Progenitor cell of endocrine pancreas (in vitro differentiated cells): ENCODE data around the gene ZNF407. TPM values are rescaled to one million over a fixed set of nuclear protein-coding genes. Genes with fewer than 3 reads are reported as not detected.

Experiments used
- DNase-seq: peaks from one replicate; pipeline ENCODE4 v3.0.0; 2021; ENCODE audit warnings: low spot score; ENCODE audit not compliant: unreplicated experiment
- H3K27ac Mint-ChIP-seq: 2 replicates; pipeline ENCODE4 v1.8.0; 2021; ENCODE audit warnings: mild to moderate bottlenecking, moderate library complexity, mixed read lengths
- H3K27me3 Mint-ChIP-seq: 2 replicates; pipeline ENCODE4 v1.8.0; 2021; ENCODE audit warnings: mixed read lengths
- H3K36me3 Mint-ChIP-seq: 2 replicates; pipeline ENCODE4 v1.8.0; 2022; ENCODE audit warnings: mixed read lengths; ENCODE audit not compliant: insufficient read depth
- H3K4me1 Mint-ChIP-seq: 2 replicates; pipeline ENCODE4 v1.8.0; 2021; ENCODE audit warnings: low read depth, mixed read lengths
- H3K4me3 Mint-ChIP-seq: 2 replicates; pipeline ENCODE4 v1.8.0; 2021; ENCODE audit warnings: low read depth, mild to moderate bottlenecking, moderate library complexity, mixed read lengths
- H3K9me3 Mint-ChIP-seq: 2 replicates; pipeline ENCODE4 v1.8.0; 2021; ENCODE audit warnings: low read depth, mixed read lengths
- total RNA-seq: library from RNA; stranded (reverse); gene quantifications from 2 replicates; pipeline ENCODE4 v1.2.1, GENCODE V29; 2021
- TF ChIP-seq, protein P1 (sequence below): fragments of 200-600 bp; sonication (generic); IDR thresholded peaks from one replicate; pipeline ENCODE4 v1.5.0; 2021; ENCODE audit warnings: antibody characterized with exemption, mild to moderate bottlenecking; ENCODE audit not compliant: unreplicated experiment

Gene ZNF407
- total RNA-seq, 1 donor from 2014 or later: 18.1 TPM

DNA sequence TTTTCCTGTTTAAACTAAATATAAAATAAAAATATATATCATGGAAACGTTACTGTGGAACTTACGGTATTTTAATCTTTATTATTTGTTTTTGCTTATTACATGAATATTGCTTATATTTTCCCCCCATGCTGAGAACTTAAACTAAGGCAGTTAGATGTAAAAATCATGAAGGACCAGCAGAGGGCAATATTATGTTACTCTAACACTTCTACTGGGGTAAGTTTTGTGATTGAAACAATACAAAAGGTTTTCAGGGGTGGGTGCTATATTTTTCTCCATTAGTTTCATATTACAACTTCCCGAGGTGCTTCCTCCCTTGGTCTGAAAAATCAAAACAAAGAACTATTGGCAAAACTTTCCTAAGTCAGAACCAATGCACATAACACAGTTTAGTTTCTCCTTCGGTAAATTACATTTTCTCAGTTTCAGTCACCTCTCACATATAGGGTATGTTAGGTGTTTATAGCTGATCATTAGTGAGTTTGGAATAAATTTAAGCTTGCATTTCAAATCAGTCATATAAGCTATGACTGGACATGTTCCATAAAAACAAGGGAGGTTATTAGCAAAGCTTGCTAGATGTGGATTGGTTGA, 54.8 kb downstream of the ZNF407 start:
- Mint-ChIP-seq H3K4me1 (peaks cover 13% of the 10 kb centered on the region), H3K27me3 (no peaks in the 10 kb centered on the region), H3K27ac (no peak overlapping the region), H3K36me3 (no peaks in the 10 kb centered on the region), H3K9me3 (no peaks in the 10 kb centered on the region), H3K4me3 (no peak overlapping the region)
- TF ChIP-seq, protein P1, sequence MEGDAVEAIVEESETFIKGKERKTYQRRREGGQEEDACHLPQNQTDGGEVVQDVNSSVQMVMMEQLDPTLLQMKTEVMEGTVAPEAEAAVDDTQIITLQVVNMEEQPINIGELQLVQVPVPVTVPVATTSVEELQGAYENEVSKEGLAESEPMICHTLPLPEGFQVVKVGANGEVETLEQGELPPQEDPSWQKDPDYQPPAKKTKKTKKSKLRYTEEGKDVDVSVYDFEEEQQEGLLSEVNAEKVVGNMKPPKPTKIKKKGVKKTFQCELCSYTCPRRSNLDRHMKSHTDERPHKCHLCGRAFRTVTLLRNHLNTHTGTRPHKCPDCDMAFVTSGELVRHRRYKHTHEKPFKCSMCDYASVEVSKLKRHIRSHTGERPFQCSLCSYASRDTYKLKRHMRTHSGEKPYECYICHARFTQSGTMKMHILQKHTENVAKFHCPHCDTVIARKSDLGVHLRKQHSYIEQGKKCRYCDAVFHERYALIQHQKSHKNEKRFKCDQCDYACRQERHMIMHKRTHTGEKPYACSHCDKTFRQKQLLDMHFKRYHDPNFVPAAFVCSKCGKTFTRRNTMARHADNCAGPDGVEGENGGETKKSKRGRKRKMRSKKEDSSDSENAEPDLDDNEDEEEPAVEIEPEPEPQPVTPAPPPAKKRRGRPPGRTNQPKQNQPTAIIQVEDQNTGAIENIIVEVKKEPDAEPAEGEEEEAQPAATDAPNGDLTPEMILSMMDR: peak; percentile 77
- DNase-seq: no peak

DNA sequence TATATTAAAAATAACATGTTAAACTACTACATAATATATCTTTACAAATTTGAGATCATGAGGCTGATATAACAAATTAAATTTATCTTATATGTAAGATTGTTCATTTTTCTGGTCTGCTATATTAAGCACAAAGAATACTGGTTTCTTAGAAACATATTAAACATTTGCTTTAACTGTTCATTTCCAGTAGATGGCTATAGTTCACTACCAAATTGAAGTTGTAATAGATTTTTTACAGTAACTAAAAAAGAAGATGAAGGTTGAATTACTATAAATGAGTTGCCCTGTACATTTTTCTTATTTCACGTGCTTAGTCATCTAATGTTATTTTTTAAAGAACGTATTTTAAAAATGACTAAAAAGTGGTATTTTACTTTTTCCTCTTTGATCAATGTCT, 57.0 kb downstream of the ZNF407 start:
- no peak for DNase-seq
- TF ChIP-seq, protein P1: peak; percentile 33
- peaks cover 12% of the 10 kb centered on the region for H3K4me1 Mint-ChIP-seq
- no peaks in the 10 kb centered on the region for H3K27me3 Mint-ChIP-seq
- no peak overlapping the region for H3K4me3 Mint-ChIP-seq
- H3K36me3 Mint-ChIP-seq: no peaks in the 10 kb centered on the region
- H3K9me3 Mint-ChIP-seq: no peaks in the 10 kb centered on the region
- no peak overlapping the region for H3K27ac Mint-ChIP-seq

DNA sequence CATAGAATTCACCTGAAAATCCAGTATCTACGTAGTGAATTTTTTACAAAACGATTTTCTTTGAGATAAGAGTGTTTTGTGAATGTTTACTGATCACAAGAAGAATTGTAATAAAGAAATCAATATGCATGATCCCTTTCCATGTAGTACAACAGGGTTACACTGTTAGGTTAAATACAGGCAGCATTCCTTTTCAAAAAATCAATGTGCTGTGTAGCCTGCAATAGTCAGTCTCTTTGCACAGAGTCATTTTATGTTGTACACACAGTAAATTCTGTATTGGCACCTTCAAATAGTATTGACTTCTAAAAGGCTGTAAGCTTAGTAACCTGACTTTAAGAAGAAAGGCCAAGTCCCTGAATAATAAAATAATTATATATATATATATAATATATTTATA, 63.3 kb downstream of the ZNF407 start:
- DNase-seq: no peak
- H3K27ac Mint-ChIP-seq: peak overlapping the region; percentile 53
- TF ChIP-seq, protein P1: no peak
- H3K4me3 Mint-ChIP-seq: no peak overlapping the region
- no peaks in the 10 kb centered on the region for H3K27me3 Mint-ChIP-seq
- no peaks in the 10 kb centered on the region for H3K9me3 Mint-ChIP-seq
- H3K4me1 Mint-ChIP-seq: peaks cover 24% of the 10 kb centered on the region
- peaks cover 5% of the 10 kb centered on the region for H3K36me3 Mint-ChIP-seq

DNA sequence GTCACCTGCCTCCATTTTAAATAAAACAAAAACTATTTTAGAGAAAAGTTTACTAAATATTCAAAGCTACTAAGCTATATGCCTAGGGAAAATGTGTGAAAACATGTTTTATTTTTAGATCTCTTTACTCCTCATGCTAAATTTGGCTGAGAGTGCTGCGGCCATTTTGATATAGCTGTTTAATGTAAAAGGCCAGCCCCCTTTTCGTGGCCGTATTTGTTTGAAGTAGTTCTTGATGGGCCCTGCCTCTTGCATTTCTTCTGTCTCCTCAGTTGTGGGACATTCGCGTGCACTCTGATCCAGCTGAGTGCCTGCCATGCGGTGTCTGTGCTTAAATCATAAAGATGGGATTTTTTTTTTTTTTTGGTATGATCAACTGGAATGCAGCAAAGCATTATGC, 64.0 kb downstream of the ZNF407 start:
- H3K9me3 Mint-ChIP-seq: no peaks in the 10 kb centered on the region
- TF ChIP-seq, protein P1: no peak
- peaks cover 5% of the 10 kb centered on the region for H3K36me3 Mint-ChIP-seq
- DNase-seq: no peak
- no peak overlapping the region for H3K4me3 Mint-ChIP-seq
- peaks cover 21% of the 10 kb centered on the region for H3K4me1 Mint-ChIP-seq
- H3K27me3 Mint-ChIP-seq: no peaks in the 10 kb centered on the region
- no peak overlapping the region for H3K27ac Mint-ChIP-seq

DNA sequence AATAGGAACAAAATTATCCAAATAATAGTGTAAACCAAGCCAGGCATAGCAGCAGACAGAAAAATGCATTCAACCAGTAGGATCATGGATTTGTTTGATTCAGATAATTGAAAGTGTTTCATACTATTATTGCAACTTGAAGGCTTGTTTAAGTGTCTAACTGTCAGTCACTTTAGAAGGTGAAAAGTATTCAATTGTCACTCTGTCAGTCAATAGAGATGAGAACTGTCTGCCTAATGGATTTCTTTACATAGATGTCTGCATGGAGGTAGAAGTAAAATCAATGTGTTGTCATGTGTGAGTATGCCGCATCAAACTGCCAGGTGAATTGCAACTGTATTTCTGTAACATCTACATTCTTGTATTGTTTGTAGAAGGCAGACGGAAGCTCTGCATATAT, 65.0 kb downstream of the ZNF407 start:
- TF ChIP-seq, protein P1: no peak
- no peaks in the 10 kb centered on the region for H3K9me3 Mint-ChIP-seq
- peaks cover 5% of the 10 kb centered on the region for H3K36me3 Mint-ChIP-seq
- no peak overlapping the region for H3K27ac Mint-ChIP-seq
- DNase-seq: no peak
- no peaks in the 10 kb centered on the region for H3K27me3 Mint-ChIP-seq
- H3K4me3 Mint-ChIP-seq: no peak overlapping the region
- H3K4me1 Mint-ChIP-seq: peaks cover 18% of the 10 kb centered on the region
